Measurements from ENCODE around the gene TTC32.

- TF ChIP-seq CTCF (IDR thresholded peaks at IDR 0.05; ENCODE audit: low read length) (no peak), EZH2 (IDR thresholded peaks at IDR 0.05; ENCODE audit: borderline replicate concordance, low read length) (no peak)
Observed at GRCh38 chr2:19947184-19947940, 45.6 kb upstream of the TTC32 start.

Data from OCI-LY1 (cell line).